Activated B cell treated with CpG ODN at 0.5 μM for 24 hours (primary cell): ENCODE results near the gene CDC42EP1. TPM values are rescaled to one million over a fixed set of nuclear protein-coding genes. Genes with fewer than 3 reads are reported as not detected.
A peak's percentile ranks its signal among the peaks of the same experiment; 100 is the strongest.

Experiments
- ATAC-seq: fragments of 200-7000 bp; cut with Tn5 transposase; one replicate; pipeline ENCODE4 v1.10.0; 2021; ENCODE audit warnings: low read depth, mild to moderate bottlenecking, moderate library complexity
- CTCF ChIA-PET: fragments of 350-600 bp; sonication (Branson Sonifier 250); formaldehyde crosslinking; loops from one replicate; lab custom pipeline; 2021; ENCODE audit warnings: antibody characterized with exemption; lab: Charles Lee
- POLR2A ChIA-PET: fragments of 350-600 bp; sonication (Branson Sonifier 250); formaldehyde crosslinking; loops from one replicate; lab custom pipeline; 2021; ENCODE audit warnings: antibody characterized with exemption; lab: Charles Lee
- DNase-seq: peaks from one replicate; pipeline ENCODE4 v3.0.0; 2022
- H3K27ac Mint-ChIP-seq: one replicate; pipeline ENCODE4 v1.8.0; 2020; ENCODE audit warnings: mixed read lengths
- H3K27me3 Mint-ChIP-seq: one replicate; pipeline ENCODE4 v1.8.0; 2021; ENCODE audit warnings: mixed read lengths
- H3K36me3 Mint-ChIP-seq: one replicate; pipeline ENCODE4 v1.8.0; 2021; ENCODE audit warnings: low read depth, mixed read lengths
- H3K4me1 Mint-ChIP-seq: one replicate; pipeline ENCODE4 v1.8.0; 2021; ENCODE audit warnings: mixed read lengths
- H3K4me3 Mint-ChIP-seq: one replicate; pipeline ENCODE4 v1.8.0; 2020; ENCODE audit warnings: mild to moderate bottlenecking, mixed read lengths
- H3K9me3 Mint-ChIP-seq: one replicate; pipeline ENCODE4 v1.8.0; 2020; ENCODE audit warnings: mixed read lengths
- CTCF ChIP-seq: fragments of 200-600 bp; IDR thresholded peaks from one replicate; pipeline ENCODE4 v1.8.0; 2022; ENCODE audit warnings: antibody characterized with exemption, mild to moderate bottlenecking
- intact Hi-C: fragments of 100-400 bp; cut with micrococcal nuclease; formaldehyde crosslinking; loops from one replicate; pipeline ENCODE4 v1.15.1; 2024
- total RNA-seq: library from RNA; stranded (reverse); gene quantifications from 2 replicates; pipeline ENCODE4 v1.2.3, GENCODE V29; 2022

CDC42EP1 gene
- total RNA-seq, 1 donor from 2014 or later, result not detected

GRCh38 chr22:37544955-37545702 lies 15.2 kb upstream of the CDC42EP1 start:
- no peak overlapping the region for H3K27ac Mint-ChIP-seq
- ChIA-PET POLR2A (no interaction called here), CTCF (interaction anchor here (1.2 to 15.2 kb wide), 2 partner anchors 20 to 50 kb away, joined by 4 to 255 read pairs; partner anchors contain the start of gene CDC42EP1)
- peak; percentile 45 for ATAC-seq
- peaks cover 23% of the 10 kb centered on the region for H3K27me3 Mint-ChIP-seq
- intact Hi-C loops, result no loop called here
- peaks cover 10% of the 10 kb centered on the region for H3K4me1 Mint-ChIP-seq
- H3K4me3 Mint-ChIP-seq, result no peak overlapping the region
- DNase-seq, result peak; percentile 25
- no peaks in the 10 kb centered on the region for H3K36me3 Mint-ChIP-seq
- no peak for TF ChIP-seq CTCF
- no peaks in the 10 kb centered on the region for H3K9me3 Mint-ChIP-seq

GRCh38 chr22:37545703-37546436 lies 14.4 kb upstream of the CDC42EP1 start:
- intact Hi-C loops, result no loop called here
- DNase-seq, result no peak
- no peak for TF ChIP-seq CTCF
- H3K27ac Mint-ChIP-seq, result no peak overlapping the region
- no peaks in the 10 kb centered on the region for H3K36me3 Mint-ChIP-seq
- no peak overlapping the region for H3K4me3 Mint-ChIP-seq
- ChIA-PET POLR2A (no interaction called here), CTCF (interaction anchor here (15.2 kb wide), 1 partner anchor 20 kb away, joined by 255 read pairs; the partner anchor contains the start of gene CDC42EP1)
- no peaks in the 10 kb centered on the region for H3K9me3 Mint-ChIP-seq
- H3K4me1 Mint-ChIP-seq, result peaks cover 10% of the 10 kb centered on the region
- H3K27me3 Mint-ChIP-seq, result peaks cover 17% of the 10 kb centered on the region
- no peak for ATAC-seq

GRCh38 chr22:37546437-37547250 lies 13.6 kb upstream of the CDC42EP1 start:
- TF ChIP-seq CTCF, result no peak
- Mint-ChIP-seq H3K36me3 (no peaks in the 10 kb centered on the region), H3K9me3 (no peaks in the 10 kb centered on the region), H3K4me3 (no peak overlapping the region), H3K27ac (no peak overlapping the region), H3K4me1 (peaks cover 8% of the 10 kb centered on the region), H3K27me3 (peaks cover 24% of the 10 kb centered on the region)
- ChIA-PET CTCF (interaction anchor here (15.2 kb wide), 1 partner anchor 19 kb away, joined by 255 read pairs; the partner anchor contains the start of gene CDC42EP1), POLR2A (no interaction called here)
- DNase-seq (no peak), ATAC-seq (no peak)
- intact Hi-C loops, result no loop called here

- ChIA-PET POLR2A (no interaction called here), CTCF (interaction anchor here (15.2 kb wide), 1 partner anchor 18 kb away, joined by 255 read pairs; the partner anchor contains the start of gene CDC42EP1)
- Mint-ChIP-seq H3K27me3 (peaks cover 22% of the 10 kb centered on the region), H3K4me1 (peaks cover 3% of the 10 kb centered on the region), H3K9me3 (no peaks in the 10 kb centered on the region), H3K36me3 (no peaks in the 10 kb centered on the region), H3K4me3 (no peak overlapping the region), H3K27ac (no peak overlapping the region)
- no peak for DNase-seq
- ATAC-seq, result no peak
- TF ChIP-seq CTCF, result no peak
- intact Hi-C loops, result no loop called here
These were observed 13.0 kb upstream of the CDC42EP1 start for GRCh38 chr22:37547251-37547741.
